Measurements from ENCODE around the gene LHX3. TPM values are rescaled to one million over a fixed set of nuclear protein-coding genes. Genes with fewer than 3 reads are reported as not detected.

The LHX3 gene
- total RNA-seq, 1 experiment from 2014 or later, result not detected

- no peak overlapping the region for H3K27ac Mint-ChIP-seq
- no peak overlapping the region for H4K91ac ChIP-seq (ENCODE audit: insufficient read length, low read depth, low read length)
- no peaks in the 10 kb centered on the region for H3K79me2 ChIP-seq (ENCODE audit: insufficient read depth, low read length)
- H3K23me2 ChIP-seq (ENCODE audit: insufficient read length, low read depth, low read length, poor library complexity, severe bottlenecking), result no peaks in the 10 kb centered on the region
- no peak overlapping the region for H3K4me3 Mint-ChIP-seq
- H3K9me3 ChIP-seq (ENCODE audit: control insufficient read depth, low read depth, low read length), result no peaks in the 10 kb centered on the region
- no peak overlapping the region for H3K27ac ChIP-seq (ENCODE audit: insufficient read length, low read depth, low read length)
- no peak overlapping the region for H3T11ph ChIP-seq (ENCODE audit: low read length)
- H3K36me3 Mint-ChIP-seq (ENCODE audit: insufficient read depth in 1 of 3, low read depth in 3 of 3), result peaks cover 7 to 20% (median 16%) of the 10 kb centered on the region in 3 experiments; a peak in 6 of 7 replicates
- WGBS (ENCODE audit: extremely low coverage, insufficient read length, low lambda C conversion rate), result no CpG with 5 or more reads among the region's 5 CpGs
- no peak overlapping the region for H2BK5ac ChIP-seq (ENCODE audit: insufficient read length, low read length)
- no peak overlapping the region for H3K14ac ChIP-seq (ENCODE audit: insufficient read depth, low read length)
- no peak overlapping the region for H3K4me2 ChIP-seq (ENCODE audit: insufficient read depth, insufficient read length, low read length)
- H2AK5ac ChIP-seq (ENCODE audit: insufficient read length, low read length), result no peak overlapping the region
- H2BK12ac ChIP-seq (ENCODE audit: insufficient read length, low read depth, low read length), result no peak overlapping the region
- H3K4ac ChIP-seq (ENCODE audit: low read depth, low read length), result no peak overlapping the region
- no peak overlapping the region for H4K5ac ChIP-seq (ENCODE audit: insufficient read length, low read depth, low read length)
- no peak overlapping the region for H3K18ac ChIP-seq (ENCODE audit: insufficient read length, low read depth, low read length)
- H2BK120ac ChIP-seq (ENCODE audit: low read depth, low read length, poor library complexity, severe bottlenecking), result no peak overlapping the region
- no peak overlapping the region for H3K9ac ChIP-seq (ENCODE audit: extremely low read depth, insufficient read length, low read length)
- no peak overlapping the region for H3K23ac ChIP-seq (ENCODE audit: insufficient read length, low read depth, low read length)
- H3K4me1 ChIP-seq (ENCODE audit: insufficient read depth, low read length), result no peaks in the 10 kb centered on the region
- no peaks in the 10 kb centered on the region for H3K79me1 ChIP-seq (ENCODE audit: insufficient read depth, low read depth, low read length, poor library complexity, severe bottlenecking)
- no peak overlapping the region for H3K56ac ChIP-seq (ENCODE audit: insufficient read length, low read depth, low read length)
- H4K20me1 ChIP-seq (ENCODE audit: control insufficient read depth, insufficient read depth, insufficient read length), result no peaks in the 10 kb centered on the region
- H4K8ac ChIP-seq (replicated peaks; ENCODE audit: insufficient read length, low read depth, low read length), result no peak overlapping the region
- H3K9me3 Mint-ChIP-seq, result no peaks in the 10 kb centered on the region
- no peak for DNase-seq
- H2BK15ac ChIP-seq (ENCODE audit: low read depth, low read length), result no peak overlapping the region
- H3K4me1 Mint-ChIP-seq, result peaks cover 0 to 9% of the 10 kb centered on the region in 2 experiments; a peak in 1 of 4 replicates
- no peak for TF ChIP-seq CTCF (conservative IDR thresholded peaks at IDR 0.05)
- H2BK20ac ChIP-seq (ENCODE audit: low read depth, low read length, poor library complexity, severe bottlenecking), result no peak overlapping the region
- H3K27me3 Mint-ChIP-seq (ENCODE audit: low read depth), result peaks cover 57% of the 10 kb centered on the region
- H2AFZ ChIP-seq (ENCODE audit: low read length), result no peak overlapping the region
- peaks cover 40% of the 10 kb centered on the region for H3K27me3 ChIP-seq (ENCODE audit: insufficient read depth, low read length)
These were observed 722 bp upstream of the LHX3 start for GRCh38 chr9:136205707-136205992.

Data from H9 (cell line).